Thyroid gland (tissue), 4 donors: Measurements from ENCODE around the gene CSTB. TPM values are rescaled to one million over a fixed set of nuclear protein-coding genes. Genes with fewer than 3 reads are reported as not detected.
A peak's percentile ranks its signal among the peaks of the same experiment; 100 is the strongest.

Experiments used
- DNase-seq, 2 donors: peaks; one replicate each; pipeline ENCODE4 v3.0.0-alpha.2; 2019
- H3K27ac ChIP-seq, 3 donors: fragments of 200-600 bp; sonication (generic); 1 replicate in 2 of 3; 2 replicates in 1 of 3; pipeline ENCODE4 v1.5.1; 2016 to 2019; ENCODE audit warnings: mild to moderate bottlenecking in 1 of 3, moderate library complexity in 1 of 3
- H3K27me3 ChIP-seq: fragments of 200-600 bp; sonication (generic); one replicate; pipeline ENCODE4 v1.5.1; 2019
- H3K36me3 ChIP-seq, 2 donors: fragments of 200-600 bp; sonication (generic); one replicate each; pipeline ENCODE4 v1.5.1; 2016 to 2019
- H3K4me1 ChIP-seq, 2 donors: fragments of 200-600 bp; sonication (generic); one replicate each; pipeline ENCODE4 v1.5.1; 2017 to 2019
- H3K4me3 ChIP-seq, 3 donors: fragments of 200-600 bp; sonication (generic); replicated peaks in 1 of 3; 1 replicate in 2 of 3; 2 replicates in 1 of 3; pipeline ENCODE4 v1.5.1; 2016; ENCODE audit warnings: mild to moderate bottlenecking in 1 of 3
- H3K9me3 ChIP-seq: fragments of 200-600 bp; sonication (generic); one replicate; pipeline ENCODE4 v1.5.1; 2017
- CTCF ChIP-seq, 6 experiments: fragments of 200-600 bp in 3 of 6; fragments of 450-650 bp in 3 of 6; sonication (generic) in 3 of 6; IDR thresholded peaks; one replicate each; pipeline ENCODE4 v1.5.1; 2016 to 2019; ENCODE audit warnings: antibody characterized with exemption in 6 of 6, mild to moderate bottlenecking in 2 of 6, inconsistent platforms in 1 of 6, moderate library complexity in 1 of 6
- POLR2A ChIP-seq, 2 donors: fragments of 450-650 bp; IDR thresholded peaks; one replicate each; pipeline ENCODE4 v1.6.1; 2017; ENCODE audit warnings: antibody characterized with exemption in 2 of 2, mild to moderate bottlenecking in 2 of 2, moderate library complexity in 1 of 2
- WGBS, 2 donors: methylation state at CpG; one replicate each; pipeline ENCODE4 v1.1.5; 2017; 5-methylcytosine and 5-hydroxymethylcytosine counted together
- intact Hi-C: fragments of 100-400 bp; cut with DNase I; formaldehyde crosslinking; loops from one replicate; pipeline ENCODE4 v1.15.1; 2023
- total RNA-seq, 4 donors: library from RNA; depleted of rRNA; stranded (reverse); fragments of >200 nt; gene quantifications; one replicate each; pipeline ENCODE4 v1.2.3, GENCODE V29; 2016

Gene CSTB
- total RNA-seq, 4 donors from 2014 or later: 9.1 to 32.4 (median 14.5) TPM

GRCh38 chr21:43744725-43745124, 31.4 kb downstream of the CSTB start:
- intact Hi-C loops: no loop called here
- H3K27ac ChIP-seq: no peak overlapping the region
- 97 to 98% methylated on average over 18 of the region's 18 CpGs for WGBS, 2 donors
- peaks cover 0 to 4% of the 10 kb centered on the region in 2 donors for H3K4me1 ChIP-seq
- TF ChIP-seq POLR2A (IDR thresholded peaks at IDR 0.05): no peak
- no peak for TF ChIP-seq CTCF (IDR thresholded peaks at IDR 0.05)
- no peak for DNase-seq
- peaks cover 35 to 49% of the 10 kb centered on the region in 2 donors for H3K36me3 ChIP-seq
- H3K27me3 ChIP-seq: no peaks in the 10 kb centered on the region
- no peaks in the 10 kb centered on the region for H3K9me3 ChIP-seq
- H3K4me3 ChIP-seq: no peak overlapping the region

GRCh38 chr21:43743947-43744346, 32.2 kb downstream of the CSTB start:
- H3K4me3 ChIP-seq: no peak overlapping the region
- H3K27ac ChIP-seq: no peak overlapping the region
- no peak for TF ChIP-seq CTCF (IDR thresholded peaks at IDR 0.05)
- TF ChIP-seq POLR2A (IDR thresholded peaks at IDR 0.05): no peak
- intact Hi-C loops: no loop called here
- H3K27me3 ChIP-seq: no peaks in the 10 kb centered on the region
- peaks cover 0 to 8% of the 10 kb centered on the region in 2 donors for H3K4me1 ChIP-seq
- no peak for DNase-seq
- WGBS, 2 donors: 88 to 94% methylated on average over 5 to 8 of the region's 8 CpGs
- peaks cover 28 to 46% of the 10 kb centered on the region in 2 donors for H3K36me3 ChIP-seq
- no peaks in the 10 kb centered on the region for H3K9me3 ChIP-seq

- Histone ChIP-seq H3K9me3 (no peaks in the 10 kb centered on the region), H3K36me3 (peaks cover 21 to 23% of the 10 kb centered on the region in 2 donors), H3K4me1 (peaks cover 16 to 26% of the 10 kb centered on the region in 2 donors), H3K4me3 (no peak overlapping the region), H3K27ac (peak overlapping the region in 1 of 3 donors; percentile 14), H3K27me3 (no peaks in the 10 kb centered on the region)
- DNase-seq: peak in 1 of 2 donors; percentile 34
- WGBS, 2 donors: 87% methylated on average over 8 to 10 of the region's 28 CpGs
- intact Hi-C loops: no loop called here
- TF ChIP-seq CTCF (IDR thresholded peaks at IDR 0.05) (no peak), POLR2A (IDR thresholded peaks at IDR 0.05) (no peak)
These were observed 34.5 kb downstream of the CSTB start for GRCh38 chr21:43741423-43742096.

- no peaks in the 10 kb centered on the region for H3K9me3 ChIP-seq
- WGBS, 2 donors: 17 to 59% methylated on average over 14 to 15 of the region's 25 CpGs
- no peaks in the 10 kb centered on the region for H3K27me3 ChIP-seq
- peak; percentile 81 to 94 for DNase-seq
- TF ChIP-seq CTCF (IDR thresholded peaks at IDR 0.05) (no peak), POLR2A (IDR thresholded peaks at IDR 0.05) (peak in 1 of 2 donors; percentile 71)
- no peak overlapping the region for H3K4me3 ChIP-seq
- H3K36me3 ChIP-seq: peaks cover 14% of the 10 kb centered on the region in 2 donors
- H3K27ac ChIP-seq: peak overlapping the region; percentile 69 to 98 (median 97)
- H3K4me1 ChIP-seq: peaks cover 21 to 32% of the 10 kb centered on the region in 2 donors
- intact Hi-C loops: no loop called here
These were observed 35.5 kb downstream of the CSTB start for GRCh38 chr21:43740497-43741156.
